GM13977 (cell line): ENCODE measurements around the gene GDAP2.

Experiments
- DNase-seq: peaks from one replicate; pipeline ENCODE4 v3.0.0; 2012; ENCODE audit warnings: low spot score
- CTCF ChIP-seq: IDR thresholded peaks from 2 replicates; pipeline ENCODE4 v1.5.1; 2012; ENCODE audit warnings: mild to moderate bottlenecking, control low read depth; ENCODE audit not compliant: insufficient read depth; ENCODE audit errors: extremely low read depth, missing control alignments
- in situ Hi-C: fragments of 300-500 bp; cut with MboI; formaldehyde crosslinking; loops from one replicate; pipeline ENCODE4 v1.12.0; 2022; ENCODE audit warnings: low sequenced_read_pairs, low pct_unique_long_range_greater_than_20kb, mixed read lengths, inconsistent platforms; ENCODE audit not compliant: unreplicated experiment

The GDAP2 gene

GRCh38 chr1:117964290-117965038 lies 35.0 kb upstream of the GDAP2 start:
- in situ Hi-C loops = no loop called here
- no peak for DNase-seq

GRCh38 chr1:117959364-117959763 lies 29.9 kb upstream of the GDAP2 start:
- no peak for DNase-seq
- no peak for TF ChIP-seq CTCF
- in situ Hi-C loops = no loop called here

More at GRCh38 chr1:117964290-117965038, 35.0 kb upstream of the GDAP2 start:
- TF ChIP-seq CTCF = no peak

- in situ Hi-C loops = no loop called here
- no peak for TF ChIP-seq CTCF
- no peak for DNase-seq
Measured at GRCh38 chr1:117952386-117952785, 23.0 kb upstream of the GDAP2 start.

- in situ Hi-C loops = no loop called here
- TF ChIP-seq CTCF = no peak
- DNase-seq = no peak
Measured at GRCh38 chr1:117942293-117942692, 12.9 kb upstream of the GDAP2 start.

GRCh38 chr1:117933769-117934168 lies 4.3 kb upstream of the GDAP2 start:
- TF ChIP-seq CTCF = no peak
- DNase-seq = no peak
- in situ Hi-C loops = no loop called here

- in situ Hi-C loops = no loop called here
- DNase-seq = no peak
- no peak for TF ChIP-seq CTCF
Measured at GRCh38 chr1:117932576-117932975, 3.2 kb upstream of the GDAP2 start.
